GM23338 (cell line): ENCODE results near the gene CHST2.

Source experiments
- CREB1 ChIP-seq: fragments of 250-450 bp; sonication (Bioruptor Pico); IDR thresholded peaks from 2 replicates; pipeline ENCODE4 v1.5.0; 2020; ENCODE audit warnings: low read depth, mild to moderate bottlenecking, moderate library complexity
- CTCF ChIP-seq, 2 experiments: fragments of 200-600 bp in 1 of 2; sonication (generic) in 1 of 2; conservative IDR thresholded peaks; 2 replicates each; pipeline versions ENCODE4 v1.5.1 to v1.6.1; 2016 to 2017; ENCODE audit warnings: antibody characterized with exemption in 2 of 2, low read depth in 2 of 2, mild to moderate bottlenecking in 2 of 2, moderate library complexity in 1 of 2
- ETS1 ChIP-seq: IDR thresholded peaks from 2 replicates; pipeline ENCODE4 v1.6.1; 2016; ENCODE audit warnings: antibody characterized with exemption
- EZH2 ChIP-seq: fragments of 200-600 bp; sonication (generic); IDR thresholded peaks from one replicate; pipeline ENCODE4 v1.8.0; 2017; ENCODE audit warnings: antibody characterized with exemption, mild to moderate bottlenecking, low read depth; ENCODE audit not compliant: unreplicated experiment
- EZH2phosphoT487 ChIP-seq: fragments of 200-600 bp; sonication (generic); IDR thresholded peaks from one replicate; pipeline ENCODE4 v1.8.1; 2018; ENCODE audit warnings: antibody characterized with exemption; ENCODE audit not compliant: unreplicated experiment
- JUNB ChIP-seq: IDR thresholded peaks from one replicate; pipeline ENCODE4 v1.6.1; 2016; ENCODE audit warnings: antibody characterized with exemption; ENCODE audit not compliant: unreplicated experiment
- NANOG ChIP-seq: IDR thresholded peaks from 2 replicates; pipeline ENCODE4 v1.6.1; 2016; ENCODE audit warnings: antibody characterized with exemption, borderline replicate concordance
- POLR2AphosphoS5 ChIP-seq: IDR thresholded peaks from 2 replicates; pipeline ENCODE4 v1.6.1; 2016; ENCODE audit warnings: antibody characterized with exemption, low read depth
- STAT1 ChIP-seq: IDR thresholded peaks from one replicate; pipeline ENCODE4 v1.6.1; 2016; ENCODE audit warnings: antibody characterized with exemption; ENCODE audit not compliant: unreplicated experiment
- ZNF114 ChIP-seq: fragments of 250-450 bp; sonication (Bioruptor Pico); IDR thresholded peaks from 2 replicates; pipeline ENCODE4 v1.5.0; 2020; ENCODE audit warnings: mild to moderate bottlenecking, moderate library complexity
- ZNF331 ChIP-seq: fragments of 250-450 bp; sonication (Bioruptor Pico); IDR thresholded peaks from 2 replicates; pipeline ENCODE4 v1.5.0; 2020; ENCODE audit warnings: low read depth, mild to moderate bottlenecking, moderate library complexity
- TF ChIP-seq, protein P1 (sequence below): IDR thresholded peaks from one replicate; pipeline ENCODE4 v1.6.1; 2018; ENCODE audit warnings: antibody characterized with exemption; ENCODE audit not compliant: unreplicated experiment
- TF ChIP-seq, protein P2 (sequence below): fragments of 250-450 bp; sonication (Bioruptor Pico); IDR thresholded peaks from 2 replicates; pipeline ENCODE4 v1.5.0; 2020; ENCODE audit warnings: mild to moderate bottlenecking, moderate library complexity

GRCh38 chr3:143172062-143172794, 52.7 kb downstream of the CHST2 start:
- no peak for TF ChIP-seq CTCF (conservative IDR thresholded peaks at IDR 0.05; ENCODE audit: low read depth in 2 of 2)
- TF ChIP-seq EZH2phosphoT487 = no peak
- TF ChIP-seq, protein P1, sequence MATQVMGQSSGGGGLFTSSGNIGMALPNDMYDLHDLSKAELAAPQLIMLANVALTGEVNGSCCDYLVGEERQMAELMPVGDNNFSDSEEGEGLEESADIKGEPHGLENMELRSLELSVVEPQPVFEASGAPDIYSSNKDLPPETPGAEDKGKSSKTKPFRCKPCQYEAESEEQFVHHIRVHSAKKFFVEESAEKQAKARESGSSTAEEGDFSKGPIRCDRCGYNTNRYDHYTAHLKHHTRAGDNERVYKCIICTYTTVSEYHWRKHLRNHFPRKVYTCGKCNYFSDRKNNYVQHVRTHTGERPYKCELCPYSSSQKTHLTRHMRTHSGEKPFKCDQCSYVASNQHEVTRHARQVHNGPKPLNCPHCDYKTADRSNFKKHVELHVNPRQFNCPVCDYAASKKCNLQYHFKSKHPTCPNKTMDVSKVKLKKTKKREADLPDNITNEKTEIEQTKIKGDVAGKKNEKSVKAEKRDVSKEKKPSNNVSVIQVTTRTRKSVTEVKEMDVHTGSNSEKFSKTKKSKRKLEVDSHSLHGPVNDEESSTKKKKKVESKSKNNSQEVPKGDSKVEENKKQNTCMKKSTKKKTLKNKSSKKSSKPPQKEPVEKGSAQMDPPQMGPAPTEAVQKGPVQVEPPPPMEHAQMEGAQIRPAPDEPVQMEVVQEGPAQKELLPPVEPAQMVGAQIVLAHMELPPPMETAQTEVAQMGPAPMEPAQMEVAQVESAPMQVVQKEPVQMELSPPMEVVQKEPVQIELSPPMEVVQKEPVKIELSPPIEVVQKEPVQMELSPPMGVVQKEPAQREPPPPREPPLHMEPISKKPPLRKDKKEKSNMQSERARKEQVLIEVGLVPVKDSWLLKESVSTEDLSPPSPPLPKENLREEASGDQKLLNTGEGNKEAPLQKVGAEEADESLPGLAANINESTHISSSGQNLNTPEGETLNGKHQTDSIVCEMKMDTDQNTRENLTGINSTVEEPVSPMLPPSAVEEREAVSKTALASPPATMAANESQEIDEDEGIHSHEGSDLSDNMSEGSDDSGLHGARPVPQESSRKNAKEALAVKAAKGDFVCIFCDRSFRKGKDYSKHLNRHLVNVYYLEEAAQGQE = no peak
- no peak for TF ChIP-seq POLR2AphosphoS5
- no peak for TF ChIP-seq ZNF331 (CRISPR knock-in tag)
- no peak for TF ChIP-seq CREB1
- no peak for TF ChIP-seq EZH2
- no peak for TF ChIP-seq ZNF114 (CRISPR knock-in tag)
- TF ChIP-seq NANOG = no peak
- TF ChIP-seq, protein P2, sequence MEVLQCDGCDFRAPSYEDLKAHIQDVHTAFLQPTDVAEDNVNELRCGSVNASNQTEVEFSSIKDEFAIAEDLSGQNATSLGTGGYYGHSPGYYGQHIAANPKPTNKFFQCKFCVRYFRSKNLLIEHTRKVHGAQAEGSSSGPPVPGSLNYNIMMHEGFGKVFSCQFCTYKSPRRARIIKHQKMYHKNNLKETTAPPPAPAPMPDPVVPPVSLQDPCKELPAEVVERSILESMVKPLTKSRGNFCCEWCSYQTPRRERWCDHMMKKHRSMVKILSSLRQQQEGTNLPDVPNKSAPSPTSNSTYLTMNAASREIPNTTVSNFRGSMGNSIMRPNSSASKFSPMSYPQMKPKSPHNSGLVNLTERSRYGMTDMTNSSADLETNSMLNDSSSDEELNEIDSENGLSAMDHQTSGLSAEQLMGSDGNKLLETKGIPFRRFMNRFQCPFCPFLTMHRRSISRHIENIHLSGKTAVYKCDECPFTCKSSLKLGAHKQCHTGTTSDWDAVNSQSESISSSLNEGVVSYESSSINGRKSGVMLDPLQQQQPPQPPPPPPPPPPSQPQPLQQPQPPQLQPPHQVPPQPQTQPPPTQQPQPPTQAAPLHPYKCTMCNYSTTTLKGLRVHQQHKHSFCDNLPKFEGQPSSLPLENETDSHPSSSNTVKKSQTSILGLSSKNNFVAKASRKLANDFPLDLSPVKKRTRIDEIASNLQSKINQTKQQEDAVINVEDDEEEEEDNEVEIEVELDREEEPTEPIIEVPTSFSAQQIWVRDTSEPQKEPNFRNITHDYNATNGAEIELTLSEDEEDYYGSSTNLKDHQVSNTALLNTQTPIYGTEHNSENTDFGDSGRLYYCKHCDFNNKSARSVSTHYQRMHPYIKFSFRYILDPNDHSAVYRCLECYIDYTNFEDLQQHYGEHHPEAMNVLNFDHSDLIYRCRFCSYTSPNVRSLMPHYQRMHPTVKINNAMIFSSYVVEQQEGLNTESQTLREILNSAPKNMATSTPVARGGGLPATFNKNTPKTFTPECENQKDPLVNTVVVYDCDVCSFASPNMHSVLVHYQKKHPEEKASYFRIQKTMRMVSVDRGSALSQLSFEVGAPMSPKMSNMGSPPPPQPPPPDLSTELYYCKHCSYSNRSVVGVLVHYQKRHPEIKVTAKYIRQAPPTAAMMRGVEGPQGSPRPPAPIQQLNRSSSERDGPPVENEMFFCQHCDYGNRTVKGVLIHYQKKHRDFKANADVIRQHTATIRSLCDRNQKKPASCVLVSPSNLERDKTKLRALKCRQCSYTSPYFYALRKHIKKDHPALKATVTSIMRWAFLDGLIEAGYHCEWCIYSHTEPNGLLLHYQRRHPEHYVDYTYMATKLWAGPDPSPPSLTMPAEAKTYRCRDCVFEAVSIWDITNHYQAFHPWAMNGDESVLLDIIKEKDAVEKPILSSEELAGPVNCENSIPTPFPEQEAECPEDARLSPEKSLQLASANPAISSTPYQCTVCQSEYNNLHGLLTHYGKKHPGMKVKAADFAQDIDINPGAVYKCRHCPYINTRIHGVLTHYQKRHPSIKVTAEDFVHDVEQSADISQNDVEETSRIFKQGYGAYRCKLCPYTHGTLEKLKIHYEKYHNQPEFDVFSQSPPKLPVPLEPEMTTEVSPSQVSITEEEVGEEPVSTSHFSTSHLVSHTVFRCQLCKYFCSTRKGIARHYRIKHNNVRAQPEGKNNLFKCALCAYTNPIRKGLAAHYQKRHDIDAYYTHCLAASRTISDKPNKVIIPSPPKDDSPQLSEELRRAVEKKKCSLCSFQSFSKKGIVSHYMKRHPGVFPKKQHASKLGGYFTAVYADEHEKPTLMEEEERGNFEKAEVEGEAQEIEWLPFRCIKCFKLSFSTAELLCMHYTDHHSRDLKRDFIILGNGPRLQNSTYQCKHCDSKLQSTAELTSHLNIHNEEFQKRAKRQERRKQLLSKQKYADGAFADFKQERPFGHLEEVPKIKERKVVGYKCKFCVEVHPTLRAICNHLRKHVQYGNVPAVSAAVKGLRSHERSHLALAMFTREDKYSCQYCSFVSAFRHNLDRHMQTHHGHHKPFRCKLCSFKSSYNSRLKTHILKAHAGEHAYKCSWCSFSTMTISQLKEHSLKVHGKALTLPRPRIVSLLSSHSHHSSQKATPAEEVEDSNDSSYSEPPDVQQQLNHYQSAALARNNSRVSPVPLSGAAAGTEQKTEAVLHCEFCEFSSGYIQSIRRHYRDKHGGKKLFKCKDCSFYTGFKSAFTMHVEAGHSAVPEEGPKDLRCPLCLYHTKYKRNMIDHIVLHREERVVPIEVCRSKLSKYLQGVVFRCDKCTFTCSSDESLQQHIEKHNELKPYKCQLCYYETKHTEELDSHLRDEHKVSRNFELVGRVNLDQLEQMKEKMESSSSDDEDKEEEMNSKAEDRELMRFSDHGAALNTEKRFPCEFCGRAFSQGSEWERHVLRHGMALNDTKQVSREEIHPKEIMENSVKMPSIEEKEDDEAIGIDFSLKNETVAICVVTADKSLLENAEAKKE (CRISPR knock-in tag) = no peak
- TF ChIP-seq ETS1 = no peak
- TF ChIP-seq JUNB = no peak
- TF ChIP-seq STAT1 = no peak
